H1 (cell line): ENCODE data around the gene EFCAB6. TPM values are rescaled to one million over a fixed set of nuclear protein-coding genes. Genes with fewer than 3 reads are reported as not detected.

Source experiments
- CTCF ChIA-PET: fragments of 300-600 bp; sonication (Branson Sonifier 250); formaldehyde crosslinking; loops from one replicate; lab custom pipeline; 2021; ENCODE audit not compliant: partially characterized antibody; lab: Charles Lee
- POLR2A ChIA-PET: fragments of 300-600 bp; sonication (Branson Sonifier 250); formaldehyde crosslinking; loops from one replicate; lab custom pipeline; 2021; ENCODE audit warnings: inconsistent platforms; ENCODE audit not compliant: partially characterized antibody; lab: Charles Lee
- DNase-seq, 2 experiments: peaks; one replicate each; pipeline versions ENCODE4 v3.0.0 to v3.0.0-alpha.2; 2010 to 2022; ENCODE audit warnings: low spot score in 2 of 2, low read depth in 1 of 2, mixed read lengths in 1 of 2
- FAIRE-seq: peaks from 2 replicates; lab custom pipeline; 2011; peaks lifted over from hg19 to GRCh38; lab: Jason Lieb, UNC
- H2AFZ ChIP-seq: 2 replicates; pipeline ENCODE4 v1.8.1; 2012; ENCODE audit warnings: low read length, inconsistent platforms
- H2AK5ac ChIP-seq: 2 replicates; pipeline ENCODE4 v1.6.1; 2013; ENCODE audit warnings: low read depth, low read length
- H2BK120ac ChIP-seq: replicated peaks from 2 replicates; pipeline ENCODE3; 2013; ENCODE audit warnings: low read depth, low read length, inconsistent platforms
- H2BK12ac ChIP-seq: 2 replicates; pipeline ENCODE4 v1.6.1; 2013; ENCODE audit warnings: low read depth, low read length
- H2BK15ac ChIP-seq: 2 replicates; pipeline ENCODE4 v1.6.1; 2013; ENCODE audit warnings: low read length
- H2BK20ac ChIP-seq: 2 replicates; pipeline ENCODE4 v1.6.1; 2013; ENCODE audit warnings: low read length
- H2BK5ac ChIP-seq: 2 replicates; pipeline ENCODE4 v1.6.1; 2013; ENCODE audit warnings: low read depth, low read length
- H3K14ac ChIP-seq: 2 replicates; pipeline ENCODE4 v1.6.1; 2013; ENCODE audit warnings: inconsistent platforms; ENCODE audit not compliant: insufficient read length
- H3K18ac ChIP-seq: 2 replicates; pipeline ENCODE4 v1.6.1; 2013; ENCODE audit warnings: low read length; ENCODE audit errors: extremely low read depth
- H3K23ac ChIP-seq: 2 replicates; pipeline ENCODE4 v1.6.1; 2013; ENCODE audit warnings: inconsistent platforms; ENCODE audit not compliant: insufficient read length
- H3K23me2 ChIP-seq: 2 replicates; pipeline ENCODE4 v1.6.1; 2013; ENCODE audit warnings: low read depth, low read length
- H3K27ac ChIP-seq: 2 replicates; pipeline ENCODE4 v1.6.1; 2011; ENCODE audit warnings: low read depth, low read length, inconsistent platforms
- H3K27me3 ChIP-seq, 4 experiments: replicated peaks in 1 of 4; 1 replicate in 1 of 4; 2 replicates in 3 of 4; pipeline versions ENCODE4 v1.6.1 to v1.8.1; 2011 to 2013; ENCODE audit warnings: low read length in 3 of 4, mild to moderate bottlenecking in 3 of 4, inconsistent platforms in 2 of 4, mixed read lengths in 2 of 4, moderate library complexity in 1 of 4; ENCODE audit not compliant: control insufficient read depth in 3 of 4, insufficient read depth in 3 of 4; ENCODE audit errors: extremely low read depth in 1 of 4
- H3K36me3 ChIP-seq, 4 experiments: 2 replicates each; pipeline versions ENCODE4 v1.6.1 to v1.8.1; 2011 to 2013; ENCODE audit warnings: mild to moderate bottlenecking in 4 of 4, low read length in 3 of 4, moderate library complexity in 2 of 4, control low read depth in 1 of 4, inconsistent platforms in 1 of 4; ENCODE audit not compliant: insufficient read depth in 4 of 4, control insufficient read depth in 2 of 4
- H3K4ac ChIP-seq: replicated peaks from 2 replicates; pipeline ENCODE3; 2013; ENCODE audit warnings: low read length, low read depth, mixed read lengths, inconsistent platforms; ENCODE audit not compliant: insufficient read length
- H3K4me1 ChIP-seq, 4 experiments: replicated peaks in 1 of 4; 1 replicate in 1 of 4; 2 replicates in 3 of 4; pipeline versions ENCODE4 v1.6.1 to v1.8.1; 2011 to 2013; ENCODE audit warnings: low read length in 3 of 4, inconsistent platforms in 2 of 4, mixed read lengths in 1 of 4; ENCODE audit not compliant: insufficient read depth in 4 of 4, control insufficient read depth in 3 of 4
- H3K4me2 ChIP-seq, 2 experiments: 2 replicates each; pipeline versions ENCODE4 v1.6.1 to v1.8.1; 2011 to 2013; ENCODE audit warnings: low read depth in 2 of 2, low read length in 2 of 2, control low read depth in 1 of 2, inconsistent platforms in 1 of 2, mild to moderate bottlenecking in 1 of 2; ENCODE audit not compliant: insufficient read depth in 1 of 2
- H3K4me3 ChIP-seq, 4 experiments: fragments of 200-600, 300-600 bp in 1 of 4; sonication (generic), shearing (Covaris generic), sonication (Bioruptor Twin) in 1 of 4; 2 replicates each; pipeline versions ENCODE4 v1.5.1 to v1.8.1; 2011 to 2016; ENCODE audit warnings: low read length in 4 of 4, low read depth in 3 of 4, control low read depth in 2 of 4, inconsistent platforms in 2 of 4, mild to moderate bottlenecking in 2 of 4, mixed read lengths in 1 of 4, moderate library complexity in 1 of 4; ENCODE audit not compliant: insufficient read depth in 2 of 4; ENCODE audit errors: extremely low read depth in 1 of 4
- H3K56ac ChIP-seq: replicated peaks from 2 replicates; pipeline ENCODE3; 2013; ENCODE audit warnings: low read depth, mild to moderate bottlenecking, mixed read lengths, low read length, inconsistent platforms; ENCODE audit not compliant: insufficient read length
- H3K79me1 ChIP-seq: 2 replicates; pipeline ENCODE4 v1.6.1; 2013; ENCODE audit warnings: low read depth, low read length, control low read depth
- H3K79me2 ChIP-seq, 2 experiments: 2 replicates each; pipeline versions ENCODE4 v1.6.1 to v1.8.1; 2012 to 2013; ENCODE audit warnings: low read length in 2 of 2, mild to moderate bottlenecking in 2 of 2, inconsistent platforms in 1 of 2; ENCODE audit not compliant: insufficient read depth in 2 of 2, control insufficient read depth in 1 of 2
- H3K9ac ChIP-seq, 4 experiments: replicated peaks in 1 of 4; 1 replicate in 1 of 4; 2 replicates in 3 of 4; pipeline versions ENCODE4 v1.6.1 to v1.8.1; 2011 to 2013; ENCODE audit warnings: low read depth in 3 of 4, low read length in 3 of 4, control low read depth in 2 of 4, mild to moderate bottlenecking in 2 of 4, moderate library complexity in 2 of 4, inconsistent platforms in 1 of 4; ENCODE audit errors: extremely low read depth in 1 of 4
- H3K9me3 ChIP-seq, 2 experiments: 2 replicates each; pipeline versions ENCODE4 v1.6.1 to v1.8.1; 2012 to 2013; ENCODE audit warnings: mild to moderate bottlenecking in 2 of 2, moderate library complexity in 2 of 2, control low read depth in 1 of 2, inconsistent platforms in 1 of 2, low read depth in 1 of 2, low read length in 1 of 2, mixed read lengths in 1 of 2; ENCODE audit not compliant: insufficient read depth in 2 of 2
- H4K20me1 ChIP-seq, 2 experiments: replicated peaks in 1 of 2; 2 replicates each; pipeline versions ENCODE3 to v1.8.1; 2011 to 2013; ENCODE audit warnings: inconsistent platforms in 2 of 2, low read length in 2 of 2, mild to moderate bottlenecking in 1 of 2; ENCODE audit not compliant: insufficient read depth in 2 of 2, control insufficient read depth in 1 of 2
- H4K5ac ChIP-seq: 2 replicates; pipeline ENCODE4 v1.6.1; 2013; ENCODE audit warnings: low read length, low read depth, mixed read lengths, inconsistent platforms; ENCODE audit not compliant: insufficient read length
- H4K8ac ChIP-seq: 2 replicates; pipeline ENCODE4 v1.8.0; 2013; ENCODE audit warnings: mild to moderate bottlenecking, moderate library complexity, low read length, inconsistent platforms; ENCODE audit not compliant: insufficient read depth; ENCODE audit errors: extremely low read depth
- H4K91ac ChIP-seq: replicated peaks from 2 replicates; pipeline ENCODE3; 2013; ENCODE audit warnings: low read length, mixed read lengths, inconsistent platforms; ENCODE audit not compliant: insufficient read length
- CBX8 ChIP-seq: fragments of 300-800, 300-1000 bp; sonication (generic); IDR thresholded peaks from 2 replicates; pipeline ENCODE4 v1.7.1; 2016; ENCODE audit warnings: low read depth, low read length, borderline replicate concordance
- CREB1 ChIP-seq: IDR thresholded peaks from 2 replicates; pipeline ENCODE4 v1.6.1; 2012; ENCODE audit warnings: inconsistent platforms
- EGR1 ChIP-seq: IDR thresholded peaks from 2 replicates; pipeline ENCODE4 v1.6.1; 2011; ENCODE audit warnings: low read depth, low read length, borderline replicate concordance
- GTF2F1 ChIP-seq: IDR thresholded peaks from 2 replicates; pipeline ENCODE4 v1.6.1; 2012; ENCODE audit warnings: low read depth, low read length, improper control_type of control experiment, borderline replicate concordance
- JUN ChIP-seq: IDR thresholded peaks from 2 replicates; pipeline ENCODE4 v1.6.1; 2011; ENCODE audit warnings: low read depth, mild to moderate bottlenecking, improper control_type of control experiment, low read length
- KDM1A ChIP-seq: fragments of 200-600, 300-600 bp; sonication (generic); IDR thresholded peaks from 2 replicates; pipeline ENCODE4 v1.7.1; 2016; ENCODE audit warnings: mild to moderate bottlenecking, low read length, borderline replicate concordance
- MAX ChIP-seq: IDR thresholded peaks from 2 replicates; pipeline ENCODE4 v1.6.1; 2012; ENCODE audit warnings: inconsistent platforms
- POLR2AphosphoS5 ChIP-seq: IDR thresholded peaks from 2 replicates; pipeline ENCODE4 v1.6.1; 2011; ENCODE audit warnings: low read depth, low read length
- RBBP5 ChIP-seq: IDR thresholded peaks from 2 replicates; pipeline ENCODE4 v1.7.1; 2012; ENCODE audit warnings: low read depth, mild to moderate bottlenecking, inconsistent platforms, low read length, moderate library complexity, borderline replicate concordance
- RFX5 ChIP-seq: IDR thresholded peaks from 2 replicates; pipeline ENCODE4 v1.6.1; 2011; ENCODE audit warnings: low read depth, low read length, improper control_type of control experiment, borderline replicate concordance
- SP4 ChIP-seq: IDR thresholded peaks from 2 replicates; pipeline ENCODE4 v1.6.1; 2012; ENCODE audit warnings: low read length, inconsistent platforms
- SRF ChIP-seq: IDR thresholded peaks from 2 replicates; pipeline ENCODE4 v1.6.1; 2011; ENCODE audit warnings: mild to moderate bottlenecking, low read depth, low read length, moderate library complexity
- ZNF274 ChIP-seq: IDR thresholded peaks from 2 replicates; pipeline ENCODE4 v1.7.0; 2012; ENCODE audit warnings: low read length, borderline replicate concordance; ENCODE audit errors: extremely low read depth
- WGBS, 2 experiments: shearing (Covaris generic) in 1 of 2; methylation state at CpG; one replicate each; pipeline versions ENCODE4 v1.1.6 to v1.1.7; 2013 to 2015; ENCODE audit warnings: low lambda C conversion rate in 2 of 2, mixed read lengths in 2 of 2, inconsistent platforms in 1 of 2, low coverage in 1 of 2, missing lambda C conversion rate in 1 of 2; ENCODE audit not compliant: insufficient replicate concordance in 2 of 2, insufficient coverage in 1 of 2, insufficient read length in 1 of 2; ENCODE audit errors: extremely low coverage in 1 of 2, missing lambda C conversion rate in 1 of 2; 5-methylcytosine and 5-hydroxymethylcytosine counted together
- polyA plus RNA-seq, 7 experiments: library from polyadenylated mRNA; depleted of rRNA in 3 of 7; stranded (reverse) in 5 of 7; unstranded in 2 of 7; fragments of >200 nt in 5 of 7; fragments of 200-250 nt in 2 of 7; gene quantifications; 1 replicate in 5 of 7; 2 replicates in 1 of 7; 4 replicates in 1 of 7; pipeline versions ENCODE4 v1.2.1 to v1.2.3, GENCODE V29; 2011 to 2013; ENCODE audit warnings: missing spikeins in 2 of 7, mixed read lengths in 2 of 7
- total RNA-seq: library from RNA; stranded (reverse); fragmentation: NEBNext Ultra II Directional; extraction: Animal tissue kit (Norgen Biotek cat#: 25700); gene quantifications from 2 replicates; pipeline ENCODE4 v1.2.1, GENCODE V29; 2021

The EFCAB6 gene
- total and polyA plus RNA-seq, 2 of the 8 experiments (the other 6 are each of a cell fraction or from before 2014, with no cell fraction given): 0.32 to 1.7 TPM

- no peak overlapping the region for H3K18ac ChIP-seq
- H3K56ac ChIP-seq: no peak overlapping the region
- H3K9me3 ChIP-seq: no peaks in the 10 kb centered on the region
- no peaks in the 10 kb centered on the region for H4K20me1 ChIP-seq
- no peak overlapping the region for H3K27ac ChIP-seq
- no peaks in the 10 kb centered on the region for H3K79me2 ChIP-seq
- ChIA-PET CTCF (interaction anchor here (1.0 to 1.9 kb wide), 4 partner anchors 9 to 364 kb away, joined by 3 to 9 read pairs (median 4); no protein-coding TSS in a partner anchor), POLR2A (no interaction called here)
- DNase-seq (no peak), FAIRE-seq (no peak)
- no peak overlapping the region for H2BK5ac ChIP-seq
- peaks cover 2 to 9% (median 5%) of the 10 kb centered on the region in 4 experiments; a peak in 5 of 7 replicates for H3K4me1 ChIP-seq
- no peak overlapping the region for H4K5ac ChIP-seq
- no peaks in the 10 kb centered on the region for H3K36me3 ChIP-seq
- no peak overlapping the region for H3K9ac ChIP-seq
- no peak overlapping the region for H4K8ac ChIP-seq
- H3K4me3 ChIP-seq: no peak overlapping the region; a peak in 1 of 8 replicates
- H3K4me2 ChIP-seq: no peak overlapping the region
- no peaks in the 10 kb centered on the region; a peak in 2 of 7 replicates for H3K27me3 ChIP-seq
- no peak overlapping the region for H2BK20ac ChIP-seq
- no peak overlapping the region for H4K91ac ChIP-seq
- 0 out of 2 replicates have a peak overlapping the region, but pooled peaks have one; percentile 62 for H2BK12ac ChIP-seq
- no peak overlapping the region for H2AK5ac ChIP-seq
- no peak overlapping the region for H3K23ac ChIP-seq
- H3K79me1 ChIP-seq: no peaks in the 10 kb centered on the region
- WGBS, 2 experiments: 86% methylated on average over 14 of the region's 15 CpGs; no CpG with 5 or more reads in 1 of the 2 experiments
- H3K4ac ChIP-seq: no peak overlapping the region
- no peak overlapping the region for H2BK120ac ChIP-seq
- H2BK15ac ChIP-seq: no peak overlapping the region
- H3K23me2 ChIP-seq: no peaks in the 10 kb centered on the region
- H3K14ac ChIP-seq: no peak overlapping the region
- H2AFZ ChIP-seq: no peak overlapping the region
- no peak for TF ChIP-seq RBBP5
- TF ChIP-seq KDM1A: no peak
- no peak for TF ChIP-seq SP4
- no peak for TF ChIP-seq CBX8
- TF ChIP-seq ZNF274: no peak
- no peak for TF ChIP-seq RFX5
- TF ChIP-seq EGR1: no peak
- no peak for TF ChIP-seq SRF
- TF ChIP-seq POLR2AphosphoS5: no peak
- TF ChIP-seq JUN: no peak
- TF ChIP-seq CREB1: no peak
- TF ChIP-seq MAX: no peak
- TF ChIP-seq GTF2F1: no peak
Observed at GRCh38 chr22:43749473-43749872, 62.6 kb downstream of the EFCAB6 start.
